ENCODE measurements around the gene ZNF296. TPM values are rescaled to one million over a fixed set of nuclear protein-coding genes. Genes with fewer than 3 reads are reported as not detected.

ZNF296 gene
- total RNA-seq, 1 donor from 2014 or later = 1.1 TPM

DNA sequence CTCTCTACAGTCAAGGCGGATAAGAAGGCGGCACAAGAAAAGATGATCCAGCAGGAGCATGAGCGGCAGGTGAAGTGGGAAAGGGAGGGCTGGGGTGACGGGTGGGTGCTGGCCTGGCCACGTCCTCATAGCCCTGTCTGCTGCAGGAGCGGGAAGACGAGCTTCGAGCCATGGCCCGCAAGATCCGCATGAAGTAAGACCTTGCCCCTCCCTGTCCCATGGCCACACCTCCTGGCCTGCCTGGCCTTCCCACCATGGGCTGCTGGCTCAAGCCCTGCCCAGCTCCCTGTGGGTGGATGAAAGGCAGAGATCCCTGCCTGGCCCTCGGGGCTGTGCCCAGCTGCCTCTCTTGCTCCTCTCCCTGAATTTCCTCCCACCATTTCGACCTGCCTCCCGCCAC, 7.2 kb downstream of the ZNF296 start:
- Mint-ChIP-seq H3K27ac (no peak overlapping the region), H3K36me3 (peaks cover 16% of the 10 kb centered on the region), H3K9me3 (no peaks in the 10 kb centered on the region), H3K4me3 (no peak overlapping the region), H3K27me3 (ENCODE audit: low read depth) (no peaks in the 10 kb centered on the region), H3K4me1 (no peaks in the 10 kb centered on the region)
- TF ChIP-seq, protein P1, sequence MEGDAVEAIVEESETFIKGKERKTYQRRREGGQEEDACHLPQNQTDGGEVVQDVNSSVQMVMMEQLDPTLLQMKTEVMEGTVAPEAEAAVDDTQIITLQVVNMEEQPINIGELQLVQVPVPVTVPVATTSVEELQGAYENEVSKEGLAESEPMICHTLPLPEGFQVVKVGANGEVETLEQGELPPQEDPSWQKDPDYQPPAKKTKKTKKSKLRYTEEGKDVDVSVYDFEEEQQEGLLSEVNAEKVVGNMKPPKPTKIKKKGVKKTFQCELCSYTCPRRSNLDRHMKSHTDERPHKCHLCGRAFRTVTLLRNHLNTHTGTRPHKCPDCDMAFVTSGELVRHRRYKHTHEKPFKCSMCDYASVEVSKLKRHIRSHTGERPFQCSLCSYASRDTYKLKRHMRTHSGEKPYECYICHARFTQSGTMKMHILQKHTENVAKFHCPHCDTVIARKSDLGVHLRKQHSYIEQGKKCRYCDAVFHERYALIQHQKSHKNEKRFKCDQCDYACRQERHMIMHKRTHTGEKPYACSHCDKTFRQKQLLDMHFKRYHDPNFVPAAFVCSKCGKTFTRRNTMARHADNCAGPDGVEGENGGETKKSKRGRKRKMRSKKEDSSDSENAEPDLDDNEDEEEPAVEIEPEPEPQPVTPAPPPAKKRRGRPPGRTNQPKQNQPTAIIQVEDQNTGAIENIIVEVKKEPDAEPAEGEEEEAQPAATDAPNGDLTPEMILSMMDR (IDR thresholded peaks at IDR 0.05; ENCODE audit: unreplicated experiment) = no peak
- DNase-seq (ENCODE audit: low spot score in 2 of 2, unreplicated experiment in 2 of 2) = no peak

GRCh38 chr19:45068041-45068440, 8.2 kb downstream of the ZNF296 start:
- Mint-ChIP-seq H3K4me1 (no peaks in the 10 kb centered on the region), H3K27ac (no peak overlapping the region), H3K4me3 (no peak overlapping the region), H3K9me3 (no peaks in the 10 kb centered on the region), H3K27me3 (ENCODE audit: low read depth) (no peaks in the 10 kb centered on the region), H3K36me3 (peaks cover 18% of the 10 kb centered on the region)
- TF ChIP-seq, protein P1 (IDR thresholded peaks at IDR 0.05; ENCODE audit: unreplicated experiment) = no peak
- DNase-seq (ENCODE audit: low spot score in 2 of 2, unreplicated experiment in 2 of 2) = no peak

DNA sequence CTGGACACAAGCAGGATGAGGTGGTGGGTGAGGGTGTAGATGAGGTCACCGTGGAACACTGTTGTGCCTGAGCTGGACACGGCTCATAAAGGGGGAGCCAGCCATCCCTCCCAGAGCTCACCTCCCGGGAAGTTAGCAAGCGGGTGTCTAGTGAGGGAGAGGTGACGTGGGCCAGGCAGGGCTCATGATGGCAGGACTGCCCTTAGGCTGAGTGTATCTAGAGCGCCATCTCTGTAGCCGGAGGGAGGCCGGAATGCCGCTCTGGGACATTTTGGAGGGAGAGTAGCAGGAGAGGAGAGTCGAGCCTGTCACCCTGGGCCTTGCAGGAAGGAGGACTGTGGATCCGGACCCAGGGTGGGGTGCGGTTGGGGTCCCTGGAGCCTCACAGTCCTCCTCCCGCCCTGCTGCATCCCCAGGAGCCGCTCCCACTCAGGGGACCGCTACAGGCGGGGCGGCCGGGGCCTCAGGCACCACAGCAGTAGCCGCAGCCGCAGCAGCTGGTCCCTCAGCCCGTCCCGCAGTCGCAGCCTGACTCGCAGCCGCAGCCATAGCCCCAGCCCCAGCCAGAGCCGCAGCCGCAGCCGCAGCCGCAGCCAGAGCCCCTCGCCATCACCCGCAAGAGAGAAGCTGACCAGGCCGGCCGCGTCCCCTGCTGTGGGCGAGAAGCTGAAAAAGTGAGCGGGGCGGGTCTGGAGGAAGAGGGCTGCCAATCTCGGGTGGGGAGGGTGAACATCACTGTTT, 9.2 kb downstream of the ZNF296 start:
- Mint-ChIP-seq H3K27ac (no peak overlapping the region), H3K9me3 (no peaks in the 10 kb centered on the region), H3K4me3 (no peak overlapping the region), H3K27me3 (ENCODE audit: low read depth) (no peaks in the 10 kb centered on the region), H3K4me1 (no peaks in the 10 kb centered on the region), H3K36me3 (peaks cover 21% of the 10 kb centered on the region)
- DNase-seq (ENCODE audit: low spot score in 2 of 2, unreplicated experiment in 2 of 2) = no peak
- TF ChIP-seq, protein P1 (IDR thresholded peaks at IDR 0.05; ENCODE audit: unreplicated experiment) = no peak

DNA sequence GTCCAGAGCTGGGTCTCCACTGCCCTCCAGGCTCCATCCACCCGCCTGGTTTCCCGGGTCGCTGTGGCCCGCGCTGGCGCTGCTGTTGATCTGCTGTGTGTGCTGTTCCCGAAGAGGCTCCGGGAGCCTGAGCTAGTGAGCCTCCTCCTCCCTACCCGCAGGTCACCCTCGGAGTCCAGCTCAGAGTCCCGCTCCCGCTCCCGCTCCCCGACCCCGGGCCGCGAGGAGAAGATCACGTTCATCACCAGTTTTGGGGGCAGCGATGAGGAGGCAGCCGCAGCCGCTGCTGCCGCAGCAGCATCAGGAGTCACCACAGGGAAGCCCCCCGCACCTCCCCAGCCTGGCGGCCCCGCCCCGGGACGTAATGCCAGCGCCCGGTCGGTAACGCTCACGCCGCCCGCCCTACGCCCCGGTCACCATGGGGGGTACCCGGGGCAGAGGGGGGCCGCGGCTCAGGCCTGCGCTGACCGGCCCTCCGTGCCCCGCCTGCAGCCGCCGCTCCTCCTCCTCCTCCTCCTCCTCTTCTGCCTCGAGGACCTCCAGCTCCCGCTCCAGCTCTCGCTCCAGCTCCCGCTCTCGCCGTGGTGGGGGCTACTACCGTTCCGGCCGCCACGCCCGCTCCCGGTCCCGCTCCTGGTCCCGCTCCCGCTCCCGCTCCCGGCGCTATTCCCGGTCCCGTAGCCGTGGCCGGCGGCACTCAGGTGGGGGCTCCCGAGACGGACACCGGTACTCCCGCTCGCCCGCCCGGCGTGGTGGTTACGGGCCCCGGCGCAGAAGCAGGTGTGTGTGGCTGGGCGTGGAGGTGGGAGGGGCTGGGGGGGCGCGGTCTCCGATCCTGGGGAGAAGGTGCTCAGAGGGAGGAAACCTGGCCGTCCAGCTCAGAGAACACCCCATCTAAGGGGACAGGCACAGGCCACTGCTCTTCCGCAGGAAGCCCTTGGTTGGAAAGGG, 12.2 kb downstream of the ZNF296 start:
- Mint-ChIP-seq H3K27me3 (ENCODE audit: low read depth) (no peaks in the 10 kb centered on the region), H3K4me1 (no peaks in the 10 kb centered on the region), H3K27ac (no peak overlapping the region), H3K4me3 (no peak overlapping the region), H3K9me3 (no peaks in the 10 kb centered on the region), H3K36me3 (peaks cover 34% of the 10 kb centered on the region)
- DNase-seq (ENCODE audit: low spot score in 2 of 2, unreplicated experiment in 2 of 2) = no peak
- TF ChIP-seq, protein P1 (IDR thresholded peaks at IDR 0.05; ENCODE audit: unreplicated experiment) = no peak

DNA sequence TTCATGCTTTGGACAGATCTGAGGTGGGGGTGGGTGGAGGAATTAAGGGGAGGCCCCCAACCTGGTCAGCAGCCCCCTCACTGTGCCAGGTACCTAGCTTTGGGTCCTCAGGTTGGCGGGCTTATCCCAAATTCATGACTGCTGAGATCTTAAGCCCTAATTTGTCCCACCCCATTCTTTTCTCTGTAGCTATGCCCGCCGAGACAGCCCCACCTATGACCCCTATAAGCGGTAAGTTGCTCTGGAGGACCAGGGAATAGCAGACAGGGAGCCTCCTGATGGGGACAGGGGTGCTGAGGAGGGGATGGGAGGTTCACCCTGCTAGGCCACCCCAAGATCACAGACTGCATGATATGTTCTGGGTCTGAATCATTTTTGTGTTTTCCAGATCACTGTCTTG, 14.3 kb downstream of the ZNF296 start:
- no peak for DNase-seq (ENCODE audit: low spot score in 2 of 2, unreplicated experiment in 2 of 2)
- no peak overlapping the region for H3K4me3 Mint-ChIP-seq
- TF ChIP-seq, protein P1 (IDR thresholded peaks at IDR 0.05; ENCODE audit: unreplicated experiment) = no peak
- H3K9me3 Mint-ChIP-seq = no peaks in the 10 kb centered on the region
- no peaks in the 10 kb centered on the region for H3K27me3 Mint-ChIP-seq (ENCODE audit: low read depth)
- no peak overlapping the region for H3K27ac Mint-ChIP-seq
- H3K36me3 Mint-ChIP-seq = peaks cover 45% of the 10 kb centered on the region
- H3K4me1 Mint-ChIP-seq = no peaks in the 10 kb centered on the region
